Smooth muscle cell of trachea (primary cell): ENCODE measurements around the gene RAB5A. TPM values are rescaled to one million over a fixed set of nuclear protein-coding genes. Genes with fewer than 3 reads are reported as not detected.

ENCODE experiments used
- total RNA-seq: library from RNA; depleted of rRNA; stranded (reverse); fragments of >200 nt; gene quantifications from 2 replicates; pipeline ENCODE4 v1.2.1, GENCODE V29; 2014

Gene RAB5A, protein sequence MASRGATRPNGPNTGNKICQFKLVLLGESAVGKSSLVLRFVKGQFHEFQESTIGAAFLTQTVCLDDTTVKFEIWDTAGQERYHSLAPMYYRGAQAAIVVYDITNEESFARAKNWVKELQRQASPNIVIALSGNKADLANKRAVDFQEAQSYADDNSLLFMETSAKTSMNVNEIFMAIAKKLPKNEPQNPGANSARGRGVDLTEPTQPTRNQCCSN
- total RNA-seq, result 63.2 and 80.1 TPM in 2 replicates

GRCh38 chr3:19946832-19947548, at the start of gene RAB5A:
Gene RAB5A, plus strand, starts transcription at chr3:19947097. Its CDS starts 3,802 bp downstream, at chr3:19950899.

DNA sequence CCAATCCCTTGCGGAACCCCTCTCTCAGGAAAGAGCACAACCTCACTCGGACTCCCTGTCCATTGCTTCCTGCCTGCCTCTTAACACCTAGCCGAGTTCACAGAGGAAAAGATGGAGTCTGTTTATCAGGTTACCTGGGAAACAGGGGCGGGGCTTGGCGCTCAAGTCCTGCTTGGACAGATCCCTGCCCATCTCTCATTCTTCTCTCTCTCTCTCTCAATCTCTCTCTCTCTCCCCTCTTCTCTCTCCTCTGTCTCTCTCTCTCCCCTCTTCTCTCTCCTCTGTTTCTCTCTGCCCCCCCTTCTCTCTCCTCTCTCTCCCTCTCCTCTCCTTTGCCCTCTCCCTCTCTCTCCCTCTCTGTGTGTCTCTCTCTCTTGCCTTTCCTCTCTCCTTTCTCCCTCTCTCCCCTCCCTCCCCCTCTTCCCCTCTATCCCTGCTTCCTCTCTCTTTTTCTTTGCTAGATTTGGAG, 12.8 kb upstream of the RAB5A start, which contains the start of gene EFHB:
EFHB (minus strand) TSS at position 120 of the 469 bp plus-strand sequence. CDS start 199 bp downstream, outside the sequence.

DNA sequence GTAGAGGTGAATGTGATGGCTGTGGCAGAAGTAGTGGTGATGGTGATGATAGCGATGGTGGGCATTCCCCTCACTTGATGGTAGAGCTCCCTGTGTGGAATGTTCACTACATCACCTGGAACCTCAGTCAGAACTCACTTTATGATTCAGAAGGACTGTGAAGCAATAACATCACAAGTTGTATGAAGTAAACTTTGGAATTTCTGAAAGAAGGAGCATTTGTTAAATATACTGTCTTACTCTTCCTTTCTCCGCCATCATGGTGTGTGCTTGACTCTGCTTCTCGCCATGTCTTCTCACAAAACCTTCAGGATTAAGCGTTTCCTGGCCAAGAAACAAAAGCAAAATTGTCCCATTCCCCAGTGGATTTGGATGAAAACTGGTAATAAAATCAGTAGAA, 65.3 kb downstream of the RAB5A start, which contains the start of gene PP2D1:
PP2D1 (minus strand) TSS at position 101 of the 400 bp plus-strand sequence. CDS start 192 bp downstream, outside the sequence.

Other genes with a start within 250 kb of the RAB5A start
- gene EFHB, start 12.9 kb upstream of the RAB5A start, total RNA-seq, result 0.15 and 0.17 TPM in 2 replicates
- gene PP2D1, start 65.2 kb downstream of the RAB5A start, total RNA-seq, result not detected in 2 replicates
- gene KAT2B, start 93.3 kb downstream of the RAB5A start, total RNA-seq, result 12.2 and 19.3 TPM in 2 replicates
- 0.17 and 9.9 TPM in 2 replicates for gene SGO1, start 239.1 kb downstream of the RAB5A start, total RNA-seq